ENCODE results near the gene NDUFS8. TPM values are rescaled to one million over a fixed set of nuclear protein-coding genes. Genes with fewer than 3 reads are reported as not detected.

The NDUFS8 gene
- total RNA-seq, 1 donor from 2014 or later, result 125 TPM

- Mint-ChIP-seq H3K4me1 (ENCODE audit: low read depth) (peaks cover 16% of the 10 kb centered on the region), H3K27ac (no peak overlapping the region), H3K4me3 (ENCODE audit: low read depth) (no peak overlapping the region), H3K36me3 (ENCODE audit: insufficient read depth) (no peaks in the 10 kb centered on the region), H3K9me3 (ENCODE audit: low read depth) (no peaks in the 10 kb centered on the region), H3K27me3 (no peaks in the 10 kb centered on the region)
- DNase-seq (ENCODE audit: low spot score, unreplicated experiment), result no peak
- TF ChIP-seq CTCF (IDR thresholded peaks at IDR 0.05; ENCODE audit: unreplicated experiment), result no peak
Observed at GRCh38 chr11:68014947-68015447, 15.5 kb upstream of the NDUFS8 start.

- DNase-seq (ENCODE audit: low spot score, unreplicated experiment), result no peak
- no peaks in the 10 kb centered on the region for H3K36me3 Mint-ChIP-seq (ENCODE audit: insufficient read depth)
- H3K27ac Mint-ChIP-seq, result no peak overlapping the region
- H3K4me3 Mint-ChIP-seq (ENCODE audit: low read depth), result no peak overlapping the region
- H3K27me3 Mint-ChIP-seq, result no peaks in the 10 kb centered on the region
- H3K4me1 Mint-ChIP-seq (ENCODE audit: low read depth), result peaks cover 14% of the 10 kb centered on the region
- TF ChIP-seq CTCF (IDR thresholded peaks at IDR 0.05; ENCODE audit: unreplicated experiment), result no peak
- H3K9me3 Mint-ChIP-seq (ENCODE audit: low read depth), result no peaks in the 10 kb centered on the region
Observed at GRCh38 chr11:68015467-68015866, 15.0 kb upstream of the NDUFS8 start.

GRCh38 chr11:68016161-68016903, 14.1 kb upstream of the NDUFS8 start:
- no peak for DNase-seq (ENCODE audit: low spot score, unreplicated experiment)
- H3K27ac Mint-ChIP-seq, result peak overlapping the region; percentile 71
- no peaks in the 10 kb centered on the region for H3K36me3 Mint-ChIP-seq (ENCODE audit: insufficient read depth)
- no peak for TF ChIP-seq CTCF (IDR thresholded peaks at IDR 0.05; ENCODE audit: unreplicated experiment)
- peaks cover 18% of the 10 kb centered on the region for H3K4me1 Mint-ChIP-seq (ENCODE audit: low read depth)
- H3K9me3 Mint-ChIP-seq (ENCODE audit: low read depth), result no peaks in the 10 kb centered on the region
- no peak overlapping the region for H3K4me3 Mint-ChIP-seq (ENCODE audit: low read depth)
- H3K27me3 Mint-ChIP-seq, result no peaks in the 10 kb centered on the region

- H3K9me3 Mint-ChIP-seq (ENCODE audit: low read depth), result no peaks in the 10 kb centered on the region
- no peaks in the 10 kb centered on the region for H3K36me3 Mint-ChIP-seq (ENCODE audit: insufficient read depth)
- no peaks in the 10 kb centered on the region for H3K27me3 Mint-ChIP-seq
- H3K27ac Mint-ChIP-seq, result peak overlapping the region; percentile 71
- DNase-seq (ENCODE audit: low spot score, unreplicated experiment), result no peak
- H3K4me3 Mint-ChIP-seq (ENCODE audit: low read depth), result no peak overlapping the region
- peaks cover 18% of the 10 kb centered on the region for H3K4me1 Mint-ChIP-seq (ENCODE audit: low read depth)
- TF ChIP-seq CTCF (IDR thresholded peaks at IDR 0.05; ENCODE audit: unreplicated experiment), result no peak
Observed at GRCh38 chr11:68016904-68017817, 13.3 kb upstream of the NDUFS8 start.

GRCh38 chr11:68017980-68018729, 12.3 kb upstream of the NDUFS8 start:
- H3K36me3 Mint-ChIP-seq (ENCODE audit: insufficient read depth), result no peaks in the 10 kb centered on the region
- no peaks in the 10 kb centered on the region for H3K9me3 Mint-ChIP-seq (ENCODE audit: low read depth)
- H3K4me1 Mint-ChIP-seq (ENCODE audit: low read depth), result peaks cover 18% of the 10 kb centered on the region
- H3K4me3 Mint-ChIP-seq (ENCODE audit: low read depth), result no peak overlapping the region
- DNase-seq (ENCODE audit: low spot score, unreplicated experiment), result no peak
- H3K27me3 Mint-ChIP-seq, result no peaks in the 10 kb centered on the region
- no peak overlapping the region for H3K27ac Mint-ChIP-seq
- TF ChIP-seq CTCF (IDR thresholded peaks at IDR 0.05; ENCODE audit: unreplicated experiment), result no peak

Data from progenitor cell of endocrine pancreas (in vitro differentiated cells).